Measurements from ENCODE around the gene C5orf34.
"Not testable (repeated sequence)": the region's sequence is repeated elsewhere in the genome, so short reads cannot be mapped to it uniquely, and the experiment has no call there.

The C5orf34 gene

GRCh38 chr5:43514816-43515677 is at the start of gene C5orf34:
Gene C5orf34 (minus strand): TSS chr5:43515148. CDS start chr5:43509339, 5,809 bp downstream.
- DNase-seq (ENCODE audit: low spot score): peak; percentile 99

- no peak for DNase-seq (ENCODE audit: low spot score)
These were observed 49.4 kb upstream of the C5orf34 start for GRCh38 chr5:43564289-43564850.

GRCh38 chr5:43563321-43563720 is 48.4 kb upstream of the C5orf34 start:
- DNase-seq (ENCODE audit: low spot score): no peak

- DNase-seq (ENCODE audit: low spot score): no peak
These were observed 46.4 kb upstream of the C5orf34 start for GRCh38 chr5:43561356-43561755.

- DNase-seq (ENCODE audit: low spot score): no peak
These were observed 45.2 kb upstream of the C5orf34 start for GRCh38 chr5:43560128-43560527.

GRCh38 chr5:43556857-43557542 is 42.1 kb upstream of the C5orf34 start, which contains the start of gene PAIP1:
Gene PAIP1 (minus strand): TSS chr5:43557077. CDS start chr5:43556846, 231 bp downstream.
- DNase-seq (ENCODE audit: low spot score): peak; percentile 93

GRCh38 chr5:43556607-43556856 is 41.6 kb upstream of the C5orf34 start:
- not testable (repeated sequence) for DNase-seq (ENCODE audit: low spot score)

- DNase-seq (ENCODE audit: low spot score): peak; percentile 73
These were observed 41.1 kb upstream of the C5orf34 start for GRCh38 chr5:43555895-43556606.

- DNase-seq (ENCODE audit: low spot score): no peak
These were observed 39.5 kb upstream of the C5orf34 start for GRCh38 chr5:43554497-43554896.

- no peak for DNase-seq (ENCODE audit: low spot score)
These were observed 38.4 kb upstream of the C5orf34 start for GRCh38 chr5:43553381-43553780.

- no peak for DNase-seq (ENCODE audit: low spot score)
These were observed 36.8 kb upstream of the C5orf34 start for GRCh38 chr5:43551731-43552130.

GRCh38 chr5:43549272-43549671 is 34.3 kb upstream of the C5orf34 start:
- not testable (repeated sequence) for DNase-seq (ENCODE audit: low spot score)

- no peak for DNase-seq (ENCODE audit: low spot score)
These were observed 33.4 kb upstream of the C5orf34 start for GRCh38 chr5:43548358-43548757.

GRCh38 chr5:43547532-43547931 is 32.6 kb upstream of the C5orf34 start:
- no peak for DNase-seq (ENCODE audit: low spot score)

GRCh38 chr5:43543434-43543833 is 28.5 kb upstream of the C5orf34 start:
- no peak for DNase-seq (ENCODE audit: low spot score)

GRCh38 chr5:43540746-43541145 is 25.8 kb upstream of the C5orf34 start:
- no peak for DNase-seq (ENCODE audit: low spot score)

- no peak for DNase-seq (ENCODE audit: low spot score)
These were observed 22.0 kb upstream of the C5orf34 start for GRCh38 chr5:43536972-43537371.

- DNase-seq (ENCODE audit: low spot score): no peak
These were observed 18.7 kb upstream of the C5orf34 start for GRCh38 chr5:43533646-43534045.

GRCh38 chr5:43530648-43531047 is 15.7 kb upstream of the C5orf34 start:
- no peak for DNase-seq (ENCODE audit: low spot score)

- no peak for DNase-seq (ENCODE audit: low spot score)
These were observed 8.7 kb upstream of the C5orf34 start for GRCh38 chr5:43523662-43524072.

- no peak for DNase-seq (ENCODE audit: low spot score)
These were observed 5.7 kb upstream of the C5orf34 start for GRCh38 chr5:43520615-43521014.

- DNase-seq (ENCODE audit: low spot score): no peak
These were observed 715 bp upstream of the C5orf34 start for GRCh38 chr5:43515678-43516048.

GRCh38 chr5:43514471-43514815 is 505 bp downstream of the C5orf34 start:
- DNase-seq (ENCODE audit: low spot score): peak; percentile 82

All from AG08396 (cell line).